Esophagus muscularis mucosa (tissue), 3 donors: ENCODE data around the gene MRPS2.

ENCODE experiments used
- EP300 ChIP-seq: sonication (generic); formaldehyde crosslinking; IDR thresholded peaks from one replicate; pipeline ENCODE4 v1.6.1; 2017; ENCODE audit warnings: antibody characterized with exemption
- TF ChIP-seq, protein P1 (sequence below), 3 experiments: fragments of 200-600 bp in 2 of 3; fragments of 450-650 bp in 1 of 3; sonication (generic) in 2 of 3; IDR thresholded peaks; one replicate each; pipeline ENCODE4 v1.5.1; 2017 to 2019; ENCODE audit warnings: antibody characterized with exemption in 3 of 3, mild to moderate bottlenecking in 2 of 3, moderate library complexity in 1 of 3

DNA sequence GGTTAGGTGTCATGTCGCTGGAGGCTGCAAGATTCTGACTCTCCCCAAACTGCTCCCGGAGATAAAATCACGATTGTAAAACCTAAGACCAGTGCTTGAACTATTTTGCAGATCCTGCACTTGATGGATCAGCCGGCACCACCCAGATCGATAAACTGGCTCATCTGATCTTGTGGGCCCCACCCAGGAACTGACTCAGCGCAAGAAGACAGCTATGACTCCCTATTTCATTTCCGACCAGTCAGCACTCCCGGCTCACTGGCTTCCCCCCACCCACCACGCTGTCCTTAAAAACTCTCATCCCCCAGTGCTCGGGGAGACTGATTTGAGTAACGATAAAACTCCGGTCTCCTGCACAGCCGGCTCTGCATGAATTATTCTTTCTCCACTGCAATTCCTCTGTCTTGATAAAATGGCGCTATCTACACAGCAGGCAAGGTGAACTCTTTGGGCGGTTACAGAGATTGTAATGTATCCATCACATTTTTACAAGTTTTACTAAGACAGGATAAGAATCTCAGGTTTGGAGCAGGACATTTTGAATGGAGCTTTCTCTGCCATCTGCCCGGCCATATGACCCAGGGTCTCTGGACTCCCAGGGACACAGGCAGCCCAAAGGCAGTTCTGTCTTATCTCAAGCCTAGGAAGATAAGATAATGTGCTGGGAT is 31.5 kb upstream of the MRPS2 start:
- TF ChIP-seq, protein P1, sequence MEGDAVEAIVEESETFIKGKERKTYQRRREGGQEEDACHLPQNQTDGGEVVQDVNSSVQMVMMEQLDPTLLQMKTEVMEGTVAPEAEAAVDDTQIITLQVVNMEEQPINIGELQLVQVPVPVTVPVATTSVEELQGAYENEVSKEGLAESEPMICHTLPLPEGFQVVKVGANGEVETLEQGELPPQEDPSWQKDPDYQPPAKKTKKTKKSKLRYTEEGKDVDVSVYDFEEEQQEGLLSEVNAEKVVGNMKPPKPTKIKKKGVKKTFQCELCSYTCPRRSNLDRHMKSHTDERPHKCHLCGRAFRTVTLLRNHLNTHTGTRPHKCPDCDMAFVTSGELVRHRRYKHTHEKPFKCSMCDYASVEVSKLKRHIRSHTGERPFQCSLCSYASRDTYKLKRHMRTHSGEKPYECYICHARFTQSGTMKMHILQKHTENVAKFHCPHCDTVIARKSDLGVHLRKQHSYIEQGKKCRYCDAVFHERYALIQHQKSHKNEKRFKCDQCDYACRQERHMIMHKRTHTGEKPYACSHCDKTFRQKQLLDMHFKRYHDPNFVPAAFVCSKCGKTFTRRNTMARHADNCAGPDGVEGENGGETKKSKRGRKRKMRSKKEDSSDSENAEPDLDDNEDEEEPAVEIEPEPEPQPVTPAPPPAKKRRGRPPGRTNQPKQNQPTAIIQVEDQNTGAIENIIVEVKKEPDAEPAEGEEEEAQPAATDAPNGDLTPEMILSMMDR (IDR thresholded peaks at IDR 0.05): no peak
- no peak for TF ChIP-seq EP300
